Dermis microvascular lymphatic vessel endothelial cell (primary cell): ENCODE measurements around the gene SURF2. TPM values are rescaled to one million over a fixed set of nuclear protein-coding genes. Genes with fewer than 3 reads are reported as not detected.

Experiments
- DNase-seq, 2 donors: peaks; one replicate each; pipeline versions ENCODE4 v3.0.0 to v3.0.0-alpha.2; 2010; ENCODE audit warnings: low read depth in 2 of 2
- total RNA-seq: library from RNA; depleted of rRNA; stranded (reverse); fragments of >200 nt; gene quantifications from 2 replicates; pipeline ENCODE4 v1.2.1, GENCODE V29; 2014

The SURF2 gene
- total RNA-seq, 1 donor from 2014 or later = 15.3 TPM

DNA sequence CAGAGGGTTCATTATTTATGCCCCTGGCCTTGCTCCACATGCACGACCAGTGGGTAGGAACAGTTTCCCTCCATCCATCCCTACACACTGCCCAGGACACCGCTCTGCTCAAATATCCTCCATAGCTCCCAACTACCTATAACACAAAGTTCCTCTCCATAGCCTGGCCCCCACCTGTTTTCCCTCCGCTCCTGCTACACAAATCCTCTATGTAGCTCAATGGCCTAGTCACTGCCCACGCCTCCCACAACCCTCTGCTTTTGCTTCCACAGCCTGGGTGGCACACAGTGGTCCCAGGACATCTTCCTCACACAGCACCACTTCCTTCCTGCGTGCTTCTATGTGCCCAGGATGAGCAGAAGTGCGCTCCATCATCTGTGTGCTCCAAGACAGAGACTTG lies 41.0 kb downstream of the SURF2 start:
- no peak for DNase-seq

- DNase-seq = no peak
These were observed 41.5 kb downstream of the SURF2 start for GRCh38 chr9:133397895-133398294.

DNA sequence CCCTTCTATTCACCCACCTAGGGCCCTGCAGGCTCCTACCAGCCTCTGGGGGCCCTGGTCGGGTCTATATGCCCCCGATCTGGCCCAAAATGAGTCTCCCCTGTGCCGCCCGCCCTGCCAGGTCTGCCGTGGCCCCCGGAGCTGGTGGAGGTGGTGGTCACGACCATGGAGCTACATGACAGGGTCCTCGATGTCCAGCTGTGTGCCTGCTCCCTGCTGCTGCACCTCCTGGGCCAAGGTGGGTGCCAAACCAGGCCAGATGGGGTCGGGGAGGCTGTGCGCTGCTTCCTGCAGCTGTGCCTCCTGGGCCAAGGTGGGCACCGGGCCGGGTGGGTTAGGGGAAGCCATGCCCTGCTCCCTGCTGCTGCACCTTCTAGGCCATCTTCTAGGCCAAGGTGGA lies 43.9 kb downstream of the SURF2 start:
- no peak for DNase-seq

- DNase-seq = no peak
These were observed 45.2 kb downstream of the SURF2 start for GRCh38 chr9:133401588-133401987.

- no peak for DNase-seq
These were observed 46.3 kb downstream of the SURF2 start for GRCh38 chr9:133402689-133403088.

DNA sequence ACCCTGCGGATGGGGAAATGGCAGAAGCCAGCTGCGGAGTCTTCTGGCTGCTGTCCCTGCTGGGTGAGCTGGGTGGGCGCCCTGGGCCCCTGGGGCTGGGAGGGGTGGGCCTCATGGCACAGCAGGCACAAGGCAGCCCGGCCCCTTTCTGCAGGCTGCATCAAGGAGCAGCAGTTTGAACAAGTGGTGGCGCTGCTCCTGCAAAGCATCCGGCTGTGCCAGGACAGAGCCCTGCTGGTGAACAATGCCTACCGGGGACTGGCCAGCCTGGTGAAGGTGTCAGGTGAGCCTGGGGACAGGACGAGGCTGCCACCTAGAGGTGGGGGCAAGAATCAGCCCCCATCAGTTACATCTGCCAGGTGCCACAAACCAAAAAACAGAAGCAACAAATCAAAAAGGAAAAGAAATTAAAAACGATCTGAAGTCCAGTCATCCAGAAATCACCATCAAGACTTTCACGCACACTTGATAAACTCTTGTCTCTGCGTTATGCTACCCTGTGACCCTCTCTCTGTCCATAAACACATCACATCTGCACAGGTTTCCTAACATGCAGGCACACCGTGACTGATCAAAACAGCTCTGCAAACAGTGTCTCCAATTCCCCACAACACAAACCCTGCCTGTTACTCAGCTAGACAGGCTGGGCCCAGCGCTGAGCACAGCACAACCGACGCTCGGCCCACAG lies 47.6 kb downstream of the SURF2 start:
- DNase-seq = peak in 1 of 2 donors; percentile 38

DNA sequence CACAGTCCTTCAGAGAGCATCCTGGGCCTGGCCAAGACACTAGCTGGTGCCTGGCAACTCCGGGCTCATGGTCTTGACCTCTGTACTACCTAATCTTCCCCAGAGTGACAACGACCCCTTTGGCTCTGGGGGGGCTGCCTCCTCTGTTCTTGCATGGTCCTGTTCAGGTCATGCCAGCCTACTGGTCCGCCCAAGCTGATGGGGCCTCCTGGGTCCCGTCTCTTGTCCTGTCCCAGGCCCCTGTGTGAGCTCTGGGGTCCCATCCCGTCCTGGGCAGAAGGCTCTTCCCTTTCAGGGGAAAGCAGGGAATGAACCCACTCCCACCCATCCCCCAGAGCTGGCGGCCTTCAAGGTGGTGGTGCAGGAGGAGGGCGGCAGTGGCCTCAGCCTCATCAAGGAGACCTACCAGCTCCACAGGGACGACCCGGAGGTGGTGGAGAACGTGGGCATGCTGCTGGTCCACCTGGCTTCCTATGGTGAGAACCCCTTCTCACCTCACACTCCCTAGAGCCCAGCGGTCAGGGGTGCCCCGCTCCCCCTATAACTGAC lies 48.2 kb downstream of the SURF2 start:
- DNase-seq = no peak

- peak in 1 of 2 donors; percentile 37 for DNase-seq
These were observed 49.4 kb downstream of the SURF2 start for GRCh38 chr9:133405508-133406438.

GRCh38 chr9:133406480-133407307 lies 50.3 kb downstream of the SURF2 start:
- peak; percentile 53 to 79 for DNase-seq

- no peak for DNase-seq
These were observed 51.7 kb downstream of the SURF2 start for GRCh38 chr9:133408042-133408441.

Other genes with a start within 250 kb of the SURF2 start
- gene RALGDS, start 235.3 kb upstream of the SURF2 start, total RNA-seq = 25.4 and 56.5 TPM in 2 replicates
- 21.3 and 37.7 TPM in 2 replicates for gene GBGT1, start 192.6 kb upstream of the SURF2 start, total RNA-seq
- not detected in 2 replicates for gene OBP2B, start 147.3 kb upstream of the SURF2 start, total RNA-seq
- 0.39 and 0.63 TPM in 2 replicates for gene ABO, start 81.3 kb upstream of the SURF2 start, total RNA-seq
- gene SURF6, start 20.4 kb upstream of the SURF2 start, total RNA-seq = 5.3 and 7.3 TPM in 2 replicates
- gene MED22, start 8.4 kb upstream of the SURF2 start, total RNA-seq = 10.3 and 19.1 TPM in 2 replicates
- gene RPL7A, start 8.3 kb upstream of the SURF2 start, total RNA-seq = 1,768 and 1,981 TPM in 2 replicates
- 19.7 and 21.6 TPM in 2 replicates for gene SURF1, start 63 bp upstream of the SURF2 start, total RNA-seq
- gene SURF4, start 19.5 kb downstream of the SURF2 start, total RNA-seq = 270 and 365 TPM in 2 replicates
- 0.26 and 0.38 TPM in 2 replicates for gene STKLD1, start 19.8 kb downstream of the SURF2 start, total RNA-seq
- 12.1 and 13.3 TPM in 2 replicates for gene REXO4, start 61.5 kb downstream of the SURF2 start, total RNA-seq
- gene ADAMTS13, start 65.8 kb downstream of the SURF2 start, total RNA-seq = 0.39 and 1.0 TPM in 2 replicates
- 6.5 and 15.2 TPM in 2 replicates for gene CACFD1, start 103.4 kb downstream of the SURF2 start, total RNA-seq
- 19.7 and 24.4 TPM in 2 replicates for gene SLC2A6, start 122.5 kb downstream of the SURF2 start, total RNA-seq
- not detected in 2 replicates for gene MYMK, start 168.4 kb downstream of the SURF2 start, total RNA-seq
- under 0.01 TPM in 2 replicates for gene ADAMTSL2, start 178.2 kb downstream of the SURF2 start, total RNA-seq